ENCODE measurements around the gene AFF2.

The AFF2 gene

GRCh38 chrX:148507418-148507817, 7.0 kb downstream of the AFF2 start:
- DNase-seq: no peak
- H3K27me3 ChIP-seq: no peaks in the 10 kb centered on the region
- no peaks in the 10 kb centered on the region for H3K4me1 ChIP-seq
- H3K9me3 ChIP-seq: no peaks in the 10 kb centered on the region
- TF ChIP-seq, protein P1, sequence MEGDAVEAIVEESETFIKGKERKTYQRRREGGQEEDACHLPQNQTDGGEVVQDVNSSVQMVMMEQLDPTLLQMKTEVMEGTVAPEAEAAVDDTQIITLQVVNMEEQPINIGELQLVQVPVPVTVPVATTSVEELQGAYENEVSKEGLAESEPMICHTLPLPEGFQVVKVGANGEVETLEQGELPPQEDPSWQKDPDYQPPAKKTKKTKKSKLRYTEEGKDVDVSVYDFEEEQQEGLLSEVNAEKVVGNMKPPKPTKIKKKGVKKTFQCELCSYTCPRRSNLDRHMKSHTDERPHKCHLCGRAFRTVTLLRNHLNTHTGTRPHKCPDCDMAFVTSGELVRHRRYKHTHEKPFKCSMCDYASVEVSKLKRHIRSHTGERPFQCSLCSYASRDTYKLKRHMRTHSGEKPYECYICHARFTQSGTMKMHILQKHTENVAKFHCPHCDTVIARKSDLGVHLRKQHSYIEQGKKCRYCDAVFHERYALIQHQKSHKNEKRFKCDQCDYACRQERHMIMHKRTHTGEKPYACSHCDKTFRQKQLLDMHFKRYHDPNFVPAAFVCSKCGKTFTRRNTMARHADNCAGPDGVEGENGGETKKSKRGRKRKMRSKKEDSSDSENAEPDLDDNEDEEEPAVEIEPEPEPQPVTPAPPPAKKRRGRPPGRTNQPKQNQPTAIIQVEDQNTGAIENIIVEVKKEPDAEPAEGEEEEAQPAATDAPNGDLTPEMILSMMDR (IDR thresholded peaks at IDR 0.05; ENCODE audit: low read depth, low read length): no peak
- H3K4me3 ChIP-seq (ENCODE audit: low read depth, low read length): no peak overlapping the region
- H3K36me3 ChIP-seq: no peaks in the 10 kb centered on the region

DNA sequence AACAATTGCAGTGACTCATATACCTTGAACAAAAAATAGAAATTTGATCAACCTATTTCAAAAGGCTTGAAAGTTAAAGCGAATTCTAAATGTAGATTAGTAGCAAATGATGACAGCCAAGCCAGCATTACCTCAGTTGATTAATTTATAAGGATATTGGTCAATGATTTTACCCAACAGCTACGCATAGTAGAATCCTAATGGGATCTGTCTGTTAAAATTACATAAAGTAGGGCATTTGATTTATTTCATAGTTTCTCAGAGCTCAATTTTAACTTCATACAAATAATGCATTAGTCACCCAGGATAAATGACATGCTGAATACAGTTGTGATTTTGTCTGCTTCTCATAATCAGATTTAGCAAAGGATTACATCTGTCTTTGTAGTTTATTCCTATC, 12.0 kb downstream of the AFF2 start:
- H3K36me3 ChIP-seq: no peaks in the 10 kb centered on the region
- no peak for DNase-seq
- H3K27me3 ChIP-seq: no peaks in the 10 kb centered on the region
- no peaks in the 10 kb centered on the region for H3K4me1 ChIP-seq
- TF ChIP-seq, protein P1 (IDR thresholded peaks at IDR 0.05; ENCODE audit: low read depth, low read length): no peak
- no peak overlapping the region for H3K4me3 ChIP-seq (ENCODE audit: low read depth, low read length)
- no peaks in the 10 kb centered on the region for H3K9me3 ChIP-seq

GRCh38 chrX:148513661-148514060, 13.2 kb downstream of the AFF2 start:
- Histone ChIP-seq H3K4me1 (no peaks in the 10 kb centered on the region), H3K9me3 (no peaks in the 10 kb centered on the region), H3K36me3 (no peaks in the 10 kb centered on the region), H3K4me3 (ENCODE audit: low read depth, low read length) (no peak overlapping the region), H3K27me3 (no peaks in the 10 kb centered on the region)
- TF ChIP-seq, protein P1 (IDR thresholded peaks at IDR 0.05; ENCODE audit: low read depth, low read length): no peak
- no peak for DNase-seq

GRCh38 chrX:148517176-148517575, 16.8 kb downstream of the AFF2 start:
- no peaks in the 10 kb centered on the region for H3K36me3 ChIP-seq
- H3K4me1 ChIP-seq: no peaks in the 10 kb centered on the region
- DNase-seq: no peak
- TF ChIP-seq, protein P1 (IDR thresholded peaks at IDR 0.05; ENCODE audit: low read depth, low read length): no peak
- no peaks in the 10 kb centered on the region for H3K27me3 ChIP-seq
- no peaks in the 10 kb centered on the region for H3K9me3 ChIP-seq
- no peak overlapping the region for H3K4me3 ChIP-seq (ENCODE audit: low read depth, low read length)

- DNase-seq: no peak
- Histone ChIP-seq H3K4me3 (ENCODE audit: low read depth, low read length) (no peak overlapping the region), H3K4me1 (no peaks in the 10 kb centered on the region), H3K9me3 (no peaks in the 10 kb centered on the region), H3K36me3 (no peaks in the 10 kb centered on the region), H3K27me3 (no peaks in the 10 kb centered on the region)
- TF ChIP-seq, protein P1 (IDR thresholded peaks at IDR 0.05; ENCODE audit: low read depth, low read length): no peak
Observed at GRCh38 chrX:148522006-148522405, 21.6 kb downstream of the AFF2 start.

DNA sequence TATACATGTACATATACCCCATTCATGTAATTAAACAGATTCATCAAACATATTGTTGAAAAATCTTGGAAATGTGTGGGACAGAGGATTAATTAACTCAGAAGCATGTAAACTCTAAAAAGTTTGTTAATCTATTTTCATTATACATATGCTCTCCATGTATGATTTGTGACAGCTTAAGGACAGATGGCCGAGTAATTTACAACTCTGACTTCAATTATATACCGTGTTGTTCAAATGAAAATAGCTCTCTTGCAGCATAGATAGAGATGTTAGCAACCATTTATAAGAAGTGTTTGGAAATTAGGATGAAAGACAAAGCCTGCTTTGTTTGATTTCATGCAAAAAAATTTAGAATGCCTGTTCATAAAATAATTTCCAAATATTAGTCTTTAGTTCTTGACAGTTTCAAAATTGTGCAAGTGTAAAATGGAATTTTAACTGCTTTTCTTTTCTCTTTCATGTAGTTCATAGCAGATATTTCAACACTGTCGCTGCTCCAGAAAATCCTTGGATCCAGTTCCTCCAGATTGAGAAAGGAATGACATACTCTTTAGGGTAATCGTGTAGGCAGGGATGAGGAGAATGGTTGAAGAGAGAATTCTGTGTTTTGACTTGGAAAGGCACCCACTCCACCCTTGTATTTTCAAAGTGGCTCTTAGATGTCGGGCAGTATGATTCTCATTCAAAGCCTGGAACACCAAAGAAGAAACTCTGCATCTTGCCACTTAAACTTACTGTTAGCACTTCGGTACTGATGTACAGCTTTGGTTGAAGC, 23.1 kb downstream of the AFF2 start:
- H3K9me3 ChIP-seq: no peaks in the 10 kb centered on the region
- H3K27me3 ChIP-seq: no peaks in the 10 kb centered on the region
- H3K4me3 ChIP-seq (ENCODE audit: low read depth, low read length): no peak overlapping the region
- H3K4me1 ChIP-seq: no peaks in the 10 kb centered on the region
- no peak for DNase-seq
- TF ChIP-seq, protein P1 (IDR thresholded peaks at IDR 0.05; ENCODE audit: low read depth, low read length): no peak
- no peaks in the 10 kb centered on the region for H3K36me3 ChIP-seq
